GM20000 (cell line): ENCODE results near the gene SETD6.

Experiments
- DNase-seq: peaks from one replicate; pipeline ENCODE4 v3.0.0; 2012; ENCODE audit warnings: low spot score
- TF ChIP-seq, protein P1 (sequence below): IDR thresholded peaks from 2 replicates; pipeline ENCODE4 v1.5.1; 2012; ENCODE audit warnings: mild to moderate bottlenecking, control low read depth; ENCODE audit errors: extremely low read depth, missing control alignments

SETD6 gene

DNA sequence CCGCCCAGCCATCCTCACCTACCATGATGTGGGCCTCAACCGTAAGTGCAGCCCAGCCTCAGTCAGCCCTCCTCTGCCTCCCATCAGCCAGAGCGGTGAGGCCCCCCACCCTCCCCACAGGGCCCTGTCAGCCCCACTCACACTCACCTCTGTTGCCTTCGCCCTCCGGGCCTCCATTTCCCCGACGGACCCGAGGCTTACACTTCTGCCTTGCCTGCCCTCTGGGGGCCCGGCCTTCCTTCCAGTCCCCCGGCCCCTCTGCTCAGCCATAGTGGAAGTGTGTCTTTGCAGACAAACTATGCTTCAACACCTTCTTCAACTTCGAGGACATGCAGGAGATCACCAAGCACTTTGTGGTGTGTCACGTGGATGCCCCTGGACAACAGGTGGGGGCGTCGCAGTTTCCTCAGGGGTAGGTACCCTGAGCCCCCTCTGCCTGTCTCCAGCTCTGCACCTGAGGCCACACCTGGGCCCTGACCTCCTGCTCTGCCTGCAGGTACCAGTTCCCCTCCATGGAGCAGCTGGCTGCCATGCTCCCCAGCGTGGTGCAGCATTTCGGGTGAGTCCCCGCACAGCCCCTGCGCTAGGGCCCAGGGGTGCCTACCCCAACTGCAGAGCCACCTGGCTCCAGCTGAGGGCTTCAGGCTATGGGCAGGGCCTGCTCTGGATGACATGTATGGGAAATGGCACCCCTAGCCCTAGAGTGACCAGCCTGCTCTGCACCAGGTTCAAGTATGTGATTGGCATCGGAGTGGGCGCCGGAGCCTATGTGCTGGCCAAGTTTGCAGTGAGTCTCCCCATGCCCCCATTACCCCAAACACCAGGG, 11.2 kb upstream of the SETD6 start:
- TF ChIP-seq, protein P1, sequence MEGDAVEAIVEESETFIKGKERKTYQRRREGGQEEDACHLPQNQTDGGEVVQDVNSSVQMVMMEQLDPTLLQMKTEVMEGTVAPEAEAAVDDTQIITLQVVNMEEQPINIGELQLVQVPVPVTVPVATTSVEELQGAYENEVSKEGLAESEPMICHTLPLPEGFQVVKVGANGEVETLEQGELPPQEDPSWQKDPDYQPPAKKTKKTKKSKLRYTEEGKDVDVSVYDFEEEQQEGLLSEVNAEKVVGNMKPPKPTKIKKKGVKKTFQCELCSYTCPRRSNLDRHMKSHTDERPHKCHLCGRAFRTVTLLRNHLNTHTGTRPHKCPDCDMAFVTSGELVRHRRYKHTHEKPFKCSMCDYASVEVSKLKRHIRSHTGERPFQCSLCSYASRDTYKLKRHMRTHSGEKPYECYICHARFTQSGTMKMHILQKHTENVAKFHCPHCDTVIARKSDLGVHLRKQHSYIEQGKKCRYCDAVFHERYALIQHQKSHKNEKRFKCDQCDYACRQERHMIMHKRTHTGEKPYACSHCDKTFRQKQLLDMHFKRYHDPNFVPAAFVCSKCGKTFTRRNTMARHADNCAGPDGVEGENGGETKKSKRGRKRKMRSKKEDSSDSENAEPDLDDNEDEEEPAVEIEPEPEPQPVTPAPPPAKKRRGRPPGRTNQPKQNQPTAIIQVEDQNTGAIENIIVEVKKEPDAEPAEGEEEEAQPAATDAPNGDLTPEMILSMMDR, result no peak
- DNase-seq, result no peak

- DNase-seq, result no peak
- TF ChIP-seq, protein P1, result no peak
Observed at GRCh38 chr16:58506241-58507194, 8.8 kb upstream of the SETD6 start.

GRCh38 chr16:58507195-58507962, 7.9 kb upstream of the SETD6 start:
- DNase-seq, result no peak

DNA sequence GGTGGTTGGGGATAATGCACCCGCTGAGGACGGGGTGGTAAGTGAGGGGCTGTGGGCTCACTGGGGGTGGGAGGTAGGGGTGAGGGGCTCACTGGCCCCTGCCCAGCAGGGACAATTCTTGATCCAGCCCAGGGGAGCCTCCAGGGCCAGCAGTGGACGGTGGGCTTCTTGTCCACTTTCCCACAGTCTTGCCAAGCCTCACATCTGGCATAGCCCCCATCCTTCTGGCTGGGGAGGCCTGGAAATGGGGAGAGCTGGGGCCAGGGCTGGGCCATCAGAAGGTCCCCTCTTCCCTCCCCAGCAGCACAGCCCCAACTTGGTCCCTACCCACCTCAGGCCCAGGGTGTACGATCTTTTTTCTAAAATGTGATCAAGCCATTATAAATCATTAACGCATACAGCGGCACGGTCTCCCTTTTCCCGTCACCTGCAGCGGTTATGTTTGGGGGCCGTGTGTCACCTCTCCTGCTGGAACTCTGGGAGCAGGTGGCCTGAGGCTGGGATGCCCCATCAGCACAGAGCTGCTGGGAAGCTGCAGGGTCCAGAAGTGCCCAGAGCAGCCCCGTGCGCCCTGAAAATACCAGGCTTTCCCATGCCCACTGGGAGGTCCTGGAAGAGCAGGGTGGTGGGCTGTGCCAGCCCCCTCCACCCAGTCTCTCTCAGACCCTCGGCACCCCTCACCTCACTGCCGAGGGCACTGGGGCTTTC, 7.2 kb upstream of the SETD6 start:
- TF ChIP-seq, protein P1, result no peak
- no peak for DNase-seq

More at GRCh38 chr16:58507195-58507962, 7.9 kb upstream of the SETD6 start:
- TF ChIP-seq, protein P1, result no peak

DNA sequence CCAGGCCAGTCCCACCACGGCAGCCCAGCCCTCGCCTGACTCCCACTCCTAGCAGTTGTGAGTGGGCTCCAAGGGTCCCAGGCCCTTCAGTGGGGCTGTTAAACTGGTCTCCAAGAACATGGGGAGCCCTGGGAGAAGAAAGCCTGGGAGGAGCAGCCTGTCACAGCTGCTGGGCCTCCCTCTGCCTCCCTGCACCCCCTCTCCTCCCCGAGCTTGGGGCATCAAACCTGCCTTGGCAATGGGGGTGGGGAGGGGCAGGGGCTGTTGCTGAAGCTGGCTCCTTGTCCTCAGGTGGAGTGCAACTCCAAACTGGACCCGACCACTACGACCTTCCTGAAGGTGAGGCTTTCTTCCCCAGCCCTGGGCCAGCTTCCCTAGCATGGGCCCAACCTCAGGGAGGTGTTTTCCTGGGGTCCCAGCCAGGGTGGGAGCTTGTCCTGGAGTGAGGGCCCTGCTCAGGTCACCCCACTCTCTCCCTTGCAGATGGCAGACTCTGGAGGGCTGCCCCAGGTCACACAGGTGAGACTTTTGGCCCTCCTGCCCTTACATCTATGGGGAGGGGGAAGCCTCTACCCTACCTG, 6.6 kb upstream of the SETD6 start:
- DNase-seq, result no peak
- TF ChIP-seq, protein P1, result no peak

DNA sequence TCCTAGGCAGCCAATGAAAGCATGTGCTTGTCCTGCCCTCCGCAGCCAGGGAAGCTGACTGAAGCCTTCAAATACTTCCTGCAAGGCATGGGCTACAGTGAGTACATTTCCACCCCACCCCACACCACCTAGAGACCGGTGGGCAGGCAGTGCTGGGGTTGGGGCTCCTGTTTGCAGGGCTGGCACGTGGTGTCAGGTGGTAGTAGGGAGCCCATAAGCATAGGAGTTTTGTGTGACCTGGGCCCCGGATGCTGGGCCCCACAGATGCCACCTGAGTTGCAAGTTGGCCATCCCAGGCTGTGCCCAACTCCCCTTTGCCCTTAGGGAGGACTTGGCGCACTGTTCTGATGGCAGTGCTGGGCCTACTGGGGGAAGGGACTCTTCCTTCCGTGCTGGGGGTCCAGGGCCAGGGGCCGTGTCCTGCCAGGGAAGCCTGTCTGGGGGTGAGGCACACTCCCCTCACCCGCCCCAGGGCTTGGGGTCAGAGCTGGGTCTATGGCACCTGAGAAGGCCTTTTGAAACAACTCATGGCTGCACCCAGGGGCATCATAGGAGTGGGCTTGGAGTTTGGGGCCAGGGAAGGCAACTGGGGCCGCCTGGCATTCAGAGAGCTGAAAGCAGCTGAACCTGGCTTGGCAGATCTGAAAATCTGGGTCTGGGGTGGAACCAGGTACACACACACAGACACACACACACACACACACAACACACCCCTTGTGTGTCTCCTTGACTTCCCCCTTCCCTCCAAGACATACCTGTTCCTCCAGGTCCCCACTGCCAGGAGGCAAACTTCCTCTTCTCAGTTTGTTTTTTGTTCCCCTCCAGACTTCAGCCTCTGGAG, 5.8 kb upstream of the SETD6 start:
- DNase-seq, result no peak
- TF ChIP-seq, protein P1, result no peak
